HG03521 (cell line): ENCODE measurements around the gene PTGIS.

Source experiments
- ATAC-seq: cut with Tn5 transposase; IDR thresholded peaks from one replicate; pipeline ENCODE4 v1.9.1; 2021; ENCODE audit warnings: mild to moderate bottlenecking, moderate library complexity; ENCODE audit not compliant: unreplicated experiment

Gene PTGIS

DNA sequence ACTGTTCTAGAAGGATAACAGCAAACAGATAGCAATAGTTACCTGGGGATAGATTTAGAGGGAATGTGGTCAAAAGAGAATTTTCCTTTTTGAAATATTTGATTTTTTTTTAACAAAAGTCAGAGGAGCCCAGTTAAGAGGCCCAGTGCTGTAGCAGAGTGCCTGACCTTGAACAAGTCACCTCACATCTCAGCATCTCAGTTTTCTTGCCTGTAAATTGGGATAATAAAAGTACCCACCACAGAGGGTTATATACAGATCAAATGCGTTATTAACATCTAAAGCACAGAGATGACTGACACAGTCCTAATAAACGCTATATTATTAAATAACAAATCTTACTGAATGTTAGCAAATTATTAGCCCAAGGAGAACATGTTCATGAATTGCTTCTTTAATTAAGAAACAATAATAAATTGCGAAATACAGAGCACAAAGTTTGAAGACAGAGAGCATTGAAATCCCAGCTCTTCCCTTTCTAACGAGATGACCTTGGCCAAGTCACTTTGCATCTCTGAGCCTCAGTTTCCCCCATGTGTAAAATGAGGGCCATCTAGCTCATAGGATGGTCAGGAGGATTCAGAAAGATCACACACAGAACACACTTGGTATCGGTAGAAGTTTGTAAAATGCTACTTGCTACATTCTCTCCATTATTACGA lies 35.5 kb downstream of the PTGIS start:
- no peak for ATAC-seq

DNA sequence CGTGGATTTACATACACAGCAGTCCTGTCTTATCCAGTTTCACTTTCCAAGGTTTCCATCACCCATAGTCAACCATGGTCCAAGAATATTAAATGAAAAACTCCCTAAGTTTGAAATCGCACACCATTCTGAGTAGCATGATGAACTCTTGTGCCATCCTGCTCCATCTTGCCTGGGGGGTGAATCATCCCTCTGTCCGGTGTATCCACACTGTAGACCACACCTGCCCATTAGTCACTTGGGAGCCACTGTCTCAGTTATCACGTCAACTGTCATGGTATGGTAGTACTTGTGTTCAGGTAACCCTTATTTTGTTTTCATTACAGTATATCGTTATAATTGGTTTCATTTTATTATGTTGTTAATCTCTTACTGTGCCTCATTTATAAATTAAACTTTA lies 38.5 kb downstream of the PTGIS start:
- ATAC-seq: no peak

DNA sequence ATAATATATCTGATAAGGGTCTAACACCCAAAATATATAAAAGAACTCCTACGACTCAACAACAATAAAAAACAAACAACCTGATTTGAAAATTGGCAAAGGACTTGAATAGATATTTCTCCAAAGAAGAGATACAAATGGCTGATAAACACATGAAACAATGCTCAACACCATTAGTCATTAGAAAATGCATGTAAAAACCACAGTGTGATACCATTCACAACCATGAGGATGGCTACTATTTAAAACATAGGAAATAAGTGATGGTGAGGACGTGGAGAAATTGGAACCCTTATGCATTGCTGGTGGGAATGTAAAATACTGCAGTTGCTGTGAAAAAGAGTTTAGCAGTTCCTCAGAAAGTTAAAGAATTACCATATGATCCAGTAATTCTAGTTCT lies 41.4 kb downstream of the PTGIS start:
- ATAC-seq: no peak

DNA sequence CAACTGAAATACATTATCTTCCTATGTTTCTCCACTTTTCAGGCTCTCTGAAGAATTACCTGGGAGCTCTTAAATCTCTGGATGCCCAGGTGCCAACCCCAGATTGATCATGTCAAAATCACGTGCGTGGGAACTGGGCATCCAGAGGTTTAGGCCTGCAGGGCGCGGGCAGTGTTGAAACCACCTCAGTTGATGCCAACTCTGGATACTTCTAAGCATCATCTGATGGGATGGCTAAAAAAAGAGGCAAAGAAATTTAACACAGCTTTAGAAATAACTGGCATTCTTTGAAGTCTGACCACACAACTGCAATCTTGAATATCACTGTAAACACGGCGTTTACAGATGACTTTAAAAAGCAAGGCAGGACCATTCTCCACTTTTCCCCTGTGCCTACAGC lies 41.9 kb downstream of the PTGIS start:
- no peak for ATAC-seq

DNA sequence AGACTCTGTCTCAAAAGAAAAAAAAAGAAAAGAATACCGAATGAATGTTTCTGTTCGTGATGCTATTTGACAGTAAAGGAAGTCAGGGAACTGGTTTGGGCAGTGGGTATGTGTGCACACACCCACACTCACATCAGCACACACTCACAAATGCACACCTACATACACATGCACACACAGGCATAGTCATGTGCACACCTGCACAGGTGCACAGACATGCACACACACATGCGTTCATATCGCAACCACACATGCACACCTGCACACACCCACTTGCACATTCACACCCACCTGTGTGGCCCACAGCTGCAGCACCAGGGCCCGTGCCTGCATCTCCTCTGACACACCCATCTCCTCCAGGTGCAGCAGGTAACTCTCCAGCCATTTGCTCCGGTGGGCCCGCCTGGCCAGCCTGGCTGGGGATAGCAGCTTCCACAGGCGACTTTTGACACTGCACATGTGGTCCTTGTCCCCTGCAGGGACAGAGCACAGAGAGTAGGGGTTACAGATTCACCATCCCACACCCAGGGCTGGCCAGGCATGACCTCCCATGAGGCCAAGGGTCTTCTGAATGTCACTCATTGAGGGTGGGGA lies 44.1 kb downstream of the PTGIS start:
- ATAC-seq: no peak

DNA sequence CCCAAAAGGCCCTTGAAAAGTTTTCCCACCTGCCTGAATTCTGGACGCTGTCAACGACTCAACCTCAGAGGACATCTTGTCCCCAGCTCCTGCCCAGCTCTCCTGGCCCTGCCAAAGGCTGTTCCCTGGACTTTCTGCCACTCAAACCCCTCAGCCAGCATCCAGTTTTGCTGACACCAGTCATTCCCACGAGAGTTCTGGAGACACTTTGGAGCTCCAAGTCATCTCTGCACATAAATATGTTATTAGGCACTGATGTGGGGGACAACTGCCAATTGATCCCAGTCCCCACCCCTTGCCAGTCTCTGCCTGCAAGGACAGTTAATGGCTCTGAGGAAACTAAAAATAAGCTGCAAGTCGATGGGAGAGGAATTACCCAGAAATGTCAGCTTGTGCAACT lies 46.6 kb downstream of the PTGIS start:
- ATAC-seq: no peak

DNA sequence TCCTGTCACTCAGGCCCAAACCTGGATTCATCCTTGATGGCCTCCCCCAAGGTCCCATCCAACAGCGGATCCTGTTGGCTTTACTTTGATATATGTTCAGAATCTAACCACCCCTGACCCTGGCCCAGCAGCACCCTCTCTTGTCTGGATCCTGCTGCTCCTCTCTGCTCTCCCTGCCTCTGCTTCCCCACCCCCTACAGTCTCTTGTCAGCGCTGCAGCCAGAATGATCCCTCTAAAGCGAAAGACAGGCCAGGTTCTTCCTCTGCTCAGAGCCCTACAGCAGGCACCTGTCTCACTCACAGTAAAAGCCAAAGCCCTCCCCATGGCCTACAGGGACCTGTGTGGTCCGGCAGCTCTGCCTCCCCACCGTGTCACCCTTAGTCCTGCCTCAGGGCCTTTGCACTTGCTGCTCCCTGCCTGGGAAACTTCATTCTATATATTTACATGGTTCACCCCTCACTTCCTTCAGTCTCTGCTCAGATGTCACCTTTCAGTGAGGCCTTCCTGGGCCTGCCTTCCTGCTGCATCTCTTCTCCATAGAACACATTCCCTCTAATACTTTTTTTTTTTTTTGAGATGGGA lies 48.1 kb downstream of the PTGIS start:
- no peak for ATAC-seq

DNA sequence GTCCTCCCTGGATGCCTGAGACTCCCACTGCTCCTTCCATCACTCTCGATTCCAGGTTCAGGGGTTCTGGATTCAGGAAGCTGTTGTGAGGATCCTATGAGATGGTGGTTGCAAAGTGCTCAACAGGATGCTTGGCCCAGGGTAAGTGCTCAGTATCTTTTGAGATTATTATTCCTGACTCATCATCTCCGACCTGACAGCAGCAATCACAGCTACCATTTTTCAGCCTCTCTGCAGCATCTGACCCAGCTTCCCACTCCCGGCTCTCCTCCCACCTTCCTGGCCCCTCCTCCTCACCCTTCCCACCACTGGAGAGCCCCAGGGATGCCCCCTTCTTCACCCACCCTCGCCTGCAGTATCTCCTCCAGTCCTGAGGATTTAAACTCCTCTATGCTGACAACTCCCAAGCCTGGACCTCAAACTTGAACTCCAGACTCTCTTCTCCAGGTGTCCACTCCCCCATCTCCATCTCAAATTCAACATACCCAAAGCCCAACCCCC lies 48.7 kb downstream of the PTGIS start:
- ATAC-seq: no peak

DNA sequence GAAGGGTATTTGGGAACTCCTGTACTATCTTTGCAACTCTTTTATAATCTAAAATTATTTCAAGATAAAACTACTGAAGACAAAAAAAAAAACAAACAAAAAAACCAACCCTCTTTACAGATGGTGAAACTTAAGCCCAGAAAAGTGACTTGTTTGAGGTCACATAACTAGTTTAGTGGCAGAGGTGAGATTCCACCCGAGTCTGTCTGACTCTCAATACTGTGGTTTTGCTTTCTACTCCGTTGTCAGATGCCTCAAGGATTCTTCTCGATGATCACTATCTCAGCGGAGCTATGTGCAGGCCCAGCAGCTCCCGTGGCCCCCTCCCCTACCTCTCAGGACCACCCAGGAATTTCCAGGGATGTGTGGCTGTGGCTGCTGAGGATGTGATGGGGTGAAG lies 49.4 kb downstream of the PTGIS start:
- no peak for ATAC-seq

DNA sequence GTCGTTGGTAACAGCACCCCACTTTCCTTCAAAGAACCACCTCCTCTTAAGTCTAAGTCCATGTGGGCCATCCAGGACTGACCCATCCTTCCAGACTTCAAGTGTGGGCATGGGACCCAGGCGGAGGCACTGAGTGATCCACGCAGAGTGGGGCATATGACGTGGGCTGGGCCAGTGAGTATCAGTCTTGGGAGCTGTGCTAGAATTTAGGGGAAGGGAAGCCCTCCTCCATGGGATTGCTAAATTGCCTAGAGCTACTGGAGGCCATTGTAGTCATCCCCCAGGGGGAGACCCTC lies 50.2 kb downstream of the PTGIS start:
- ATAC-seq: no peak

DNA sequence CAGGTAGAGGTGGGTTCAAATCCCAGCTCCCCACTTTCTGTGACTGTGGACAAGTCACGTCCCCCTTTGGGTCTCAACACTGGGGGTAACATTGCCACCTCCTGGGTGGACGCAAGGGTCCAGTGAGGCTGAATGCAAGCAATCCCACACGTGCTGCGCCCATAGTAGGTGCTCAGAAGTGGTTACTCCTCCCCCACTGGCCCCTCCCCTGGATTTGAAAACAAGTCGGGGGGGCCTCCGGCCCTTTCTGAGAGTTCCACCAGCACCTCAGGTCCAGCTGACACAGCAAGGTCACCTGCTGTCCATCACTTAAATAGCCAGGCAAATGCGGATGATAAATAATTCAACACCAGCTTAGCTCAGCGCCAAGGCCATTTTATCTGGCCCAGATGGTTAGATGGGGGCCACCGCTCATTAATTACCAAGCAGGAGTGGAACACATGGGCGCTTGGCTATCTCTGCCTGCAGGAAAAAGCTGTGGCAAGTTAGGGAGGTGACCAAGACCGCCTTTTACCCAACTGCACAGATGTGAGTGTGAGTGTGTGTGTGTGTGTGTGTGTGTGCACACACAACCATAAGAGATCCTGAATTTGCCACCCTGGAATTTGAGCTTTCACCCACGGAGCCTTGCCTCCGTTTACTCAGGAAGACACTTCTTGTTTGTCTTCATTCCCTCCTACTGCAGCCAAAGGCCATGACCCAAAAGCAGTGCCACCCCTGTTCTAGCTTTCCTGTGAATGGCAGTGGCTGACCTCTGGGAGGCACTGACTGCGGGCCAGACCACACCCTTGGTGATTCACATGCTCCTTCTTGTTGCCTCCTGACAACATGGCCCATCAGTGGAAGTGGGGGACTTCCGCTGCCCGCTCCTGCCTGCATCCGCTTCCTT lies 50.8 kb downstream of the PTGIS start:
- no peak for ATAC-seq

DNA sequence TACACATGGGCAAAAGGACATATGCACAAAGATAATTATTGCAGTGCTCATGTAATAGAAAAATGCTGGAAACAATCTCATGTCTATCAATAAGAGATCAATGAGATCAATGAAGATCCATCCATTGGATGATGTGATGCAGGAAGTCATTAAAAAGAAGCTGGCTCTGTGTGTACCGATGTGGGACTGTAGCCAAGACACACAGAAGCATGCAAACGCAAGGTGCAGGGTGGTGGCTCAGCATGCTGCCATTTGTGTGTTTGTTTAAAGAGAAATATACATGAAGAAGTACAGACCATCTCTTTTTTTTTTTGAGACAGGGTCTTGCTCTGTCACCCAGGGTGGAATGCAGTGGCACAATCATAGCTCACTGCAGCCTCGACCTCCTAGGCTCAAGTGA lies 52.4 kb downstream of the PTGIS start:
- ATAC-seq: no peak

DNA sequence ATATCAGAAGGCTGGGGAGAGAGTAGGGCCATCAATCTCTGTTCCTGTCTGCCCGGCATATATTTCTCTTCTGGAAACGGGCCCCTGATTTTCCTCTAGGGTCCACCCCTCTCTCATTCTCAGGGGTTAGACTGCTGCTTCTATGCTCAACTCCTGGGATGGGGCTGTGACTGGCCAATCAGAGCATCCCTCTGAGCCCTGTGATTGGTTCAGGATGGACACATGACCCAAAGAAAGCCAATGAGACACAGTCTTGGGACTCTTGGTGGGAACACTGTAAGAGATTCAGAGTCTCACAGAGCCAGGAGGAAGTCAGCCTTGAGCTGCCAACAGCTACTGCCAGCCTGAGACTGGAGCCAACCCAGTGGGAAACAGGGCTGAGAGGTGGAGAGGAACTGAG lies 54.4 kb downstream of the PTGIS start:
- ATAC-seq: no peak

DNA sequence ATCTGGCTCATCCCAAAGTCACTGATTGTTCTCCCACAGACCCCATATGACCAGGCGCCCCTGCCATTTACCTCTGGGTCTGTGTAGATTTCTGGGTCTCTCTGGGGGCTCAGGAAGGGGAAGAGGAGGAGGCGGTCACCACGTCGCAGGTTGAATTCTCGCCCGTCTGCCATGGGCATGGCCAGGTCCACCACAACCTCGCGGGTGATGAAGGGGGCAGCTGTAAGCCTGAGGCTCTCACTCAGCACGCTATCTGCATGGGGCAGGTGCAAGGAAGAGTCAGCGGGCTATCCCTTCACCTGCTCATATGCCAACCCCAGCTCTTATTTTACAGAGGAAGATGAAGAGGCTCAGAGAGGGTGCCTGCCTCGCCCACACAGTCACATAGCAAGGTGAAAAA lies 54.9 kb downstream of the PTGIS start:
- no peak for ATAC-seq

DNA sequence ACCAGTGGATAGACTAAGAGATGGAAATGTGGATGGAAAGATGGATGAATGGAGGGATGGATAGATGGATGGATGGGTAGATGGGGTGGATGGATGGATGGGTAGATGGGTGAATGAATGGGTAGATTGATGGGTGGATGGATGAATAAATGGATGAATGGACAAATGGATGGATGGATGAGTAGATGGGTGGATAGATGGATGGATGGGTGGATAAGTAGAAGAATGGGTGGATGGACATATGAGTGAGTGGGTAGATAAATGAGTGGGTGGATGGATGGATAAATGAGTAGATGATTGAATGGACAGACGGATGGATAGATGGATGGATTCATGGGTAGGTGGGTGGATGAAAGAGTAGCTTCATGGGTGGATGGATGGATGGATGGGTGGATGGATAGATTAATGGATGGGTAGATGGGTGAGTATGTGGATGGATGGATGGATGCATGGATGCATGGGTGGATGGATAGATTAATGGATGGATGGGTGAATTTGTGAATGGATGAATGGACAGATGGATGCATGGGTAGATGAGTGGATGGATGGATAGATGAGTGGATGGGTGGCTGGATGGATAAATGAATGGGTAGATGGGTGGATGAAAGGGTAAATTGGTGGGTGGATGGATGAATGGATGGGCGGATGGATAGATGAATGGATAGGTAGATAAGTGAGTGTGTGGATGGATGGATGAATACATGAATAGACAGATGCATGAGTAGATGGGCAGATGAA lies 56.0 kb downstream of the PTGIS start:
- no peak for ATAC-seq

DNA sequence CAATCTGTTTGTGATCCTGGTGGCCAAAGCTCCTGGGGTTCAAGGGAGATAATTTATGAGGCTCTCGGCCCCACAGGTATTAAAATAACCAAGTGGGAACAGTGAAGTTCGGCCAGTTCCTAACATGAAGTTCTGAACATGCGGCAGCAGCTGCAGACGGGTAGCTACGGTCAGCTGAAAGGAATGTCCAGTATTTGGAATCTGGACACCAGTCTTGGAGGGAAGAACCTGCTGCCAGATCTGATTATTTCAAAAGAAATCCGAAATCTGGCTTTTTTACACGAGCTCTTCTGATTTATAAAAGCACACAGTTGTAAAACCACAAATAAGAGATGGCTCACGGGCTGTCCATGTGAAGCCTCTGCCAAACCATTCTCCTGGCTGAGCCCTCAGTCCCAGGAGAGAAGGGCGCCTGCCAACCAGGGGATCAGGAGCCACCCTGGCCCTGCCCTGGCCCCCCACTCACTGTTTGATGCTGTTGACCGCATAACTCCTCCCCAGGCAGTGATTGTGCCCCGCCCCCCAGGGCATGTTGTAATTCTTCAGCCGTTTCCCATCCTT lies 57.3 kb downstream of the PTGIS start:
- ATAC-seq: no peak

DNA sequence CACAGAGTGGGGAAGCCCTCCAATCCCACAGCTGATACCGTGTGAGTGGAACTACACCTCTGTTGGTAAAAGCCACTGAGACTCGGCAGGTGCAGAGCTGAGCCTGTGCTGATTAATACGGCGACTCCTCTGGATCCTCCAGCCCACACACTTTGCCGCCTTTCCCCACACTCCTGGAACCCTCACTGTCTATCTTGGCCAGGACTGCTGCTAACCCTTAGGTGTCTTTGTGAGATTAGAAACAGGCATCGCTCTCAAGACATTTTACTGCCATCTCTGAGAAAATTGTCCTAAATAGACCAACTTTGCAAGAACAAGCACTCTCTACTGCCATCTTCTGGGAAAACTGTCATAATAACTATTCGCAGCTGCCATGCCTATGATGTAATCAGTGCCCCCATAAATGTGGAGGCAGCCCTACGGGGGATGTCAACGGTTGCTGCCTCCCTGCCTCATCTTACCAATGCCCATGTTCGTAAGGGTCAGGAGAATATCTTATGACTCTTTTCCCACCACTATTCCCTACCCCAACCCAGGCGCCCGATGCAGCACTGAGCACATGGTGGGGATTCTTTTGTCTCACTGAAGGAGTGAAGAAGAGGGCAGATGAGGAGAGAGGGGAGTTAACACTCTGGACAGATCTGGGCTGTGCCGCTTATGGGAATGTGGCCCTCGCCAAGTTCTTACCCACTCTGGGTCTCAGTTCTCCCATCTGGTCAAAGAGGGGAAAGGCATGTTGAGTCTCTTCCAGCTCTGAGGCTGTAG lies 59.3 kb downstream of the PTGIS start:
- no peak for ATAC-seq

DNA sequence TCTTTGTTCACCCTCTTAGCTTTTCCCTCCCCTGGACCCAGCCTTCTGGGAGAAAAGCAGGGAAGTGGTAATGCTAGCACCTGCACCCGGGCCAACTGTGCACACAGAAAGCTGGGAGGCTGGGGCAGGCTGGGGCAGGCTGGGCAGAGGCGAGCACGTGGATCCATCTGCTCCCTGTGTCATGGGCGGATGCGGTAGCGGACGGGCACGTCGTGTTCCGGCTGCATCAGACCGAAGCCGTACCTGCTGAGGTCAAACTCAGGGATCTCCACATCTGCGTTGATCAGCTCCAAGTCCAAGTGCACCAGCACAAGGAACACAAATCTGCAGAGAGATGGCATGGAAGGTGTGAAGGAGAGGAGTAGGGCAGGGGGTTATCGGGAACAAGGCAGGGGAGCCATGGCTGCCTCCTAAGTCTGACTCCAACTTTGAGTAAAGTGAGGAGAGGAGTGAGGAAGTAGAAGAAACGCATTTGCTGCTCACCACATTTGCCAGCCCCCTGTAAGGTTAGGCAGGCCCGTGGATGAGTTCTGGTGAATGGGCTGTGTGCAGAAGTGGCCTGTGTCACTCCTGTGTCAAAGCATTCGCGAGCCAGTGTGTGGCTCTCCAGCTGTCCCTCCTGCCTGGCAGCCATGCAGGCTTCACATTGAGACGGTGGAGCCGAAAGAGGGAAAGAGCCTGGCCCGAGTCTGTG lies 60.0 kb downstream of the PTGIS start:
- no peak for ATAC-seq

DNA sequence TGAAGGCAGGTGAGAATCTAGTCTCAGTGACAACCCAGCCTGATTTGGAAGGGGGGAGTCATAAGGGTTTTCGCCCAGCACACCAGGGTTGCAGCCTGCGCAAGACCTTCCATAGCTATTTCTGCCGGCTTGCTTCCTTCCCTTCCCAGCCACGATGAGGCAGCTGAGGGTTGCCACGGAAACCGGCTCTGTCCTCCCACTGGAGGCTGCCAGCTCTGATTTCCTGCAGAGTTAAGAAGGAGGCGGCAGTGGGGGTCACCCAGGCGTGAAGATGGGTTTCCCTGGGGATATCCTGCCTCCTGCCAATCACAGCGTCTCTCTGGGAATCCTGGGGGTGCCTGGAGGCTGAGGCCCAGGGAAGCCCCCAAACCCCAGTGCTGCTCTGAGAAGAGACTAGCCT lies 62.4 kb downstream of the PTGIS start:
- no peak for ATAC-seq
